ENCODE results near the gene GDF15.

The GDF15 gene

GRCh38 chr19:18432275-18433014 is 46.5 kb downstream of the GDF15 start:
- no peak for DNase-seq

GRCh38 chr19:18433015-18433691 is 47.2 kb downstream of the GDF15 start:
- no peak for DNase-seq

- DNase-seq = no peak
Observed at GRCh38 chr19:18433735-18434398, 47.9 kb downstream of the GDF15 start.

- no peak for DNase-seq
Observed at GRCh38 chr19:18434411-18435175, 48.6 kb downstream of the GDF15 start.

- DNase-seq = no peak
Observed at GRCh38 chr19:18435178-18435841, 49.4 kb downstream of the GDF15 start.

- DNase-seq = no peak
Observed at GRCh38 chr19:18435842-18436670, 50.1 kb downstream of the GDF15 start.

- DNase-seq = no peak
Observed at GRCh38 chr19:18436671-18437490, 50.9 kb downstream of the GDF15 start.

- no peak for DNase-seq
Observed at GRCh38 chr19:18437491-18438330, 51.8 kb downstream of the GDF15 start, which contains the start of gene ISYNA1. Gene ISYNA1 (minus strand): TSS chr19:18438133. CDS start chr19:18437979, 154 bp downstream.

- no peak for DNase-seq
Observed at GRCh38 chr19:18438331-18439024, 52.5 kb downstream of the GDF15 start.

Measured in NCI-H2107 (cell line).